Activated naive CD8-positive, alpha-beta T cell treated with anti-CD3 and anti-CD28 coated beads, Interleukin-2, amount 50 U/mL, for 24 hours (primary cell): Measurements from ENCODE around the gene KCNJ12.

Experiments used
- ATAC-seq: fragments of 150-1000 bp; cut with Tn5 transposase; one replicate; pipeline ENCODE4 v1.10.0; 2021
- DNase-seq: peaks from one replicate; pipeline ENCODE4 v3.0.0; 2021
- H3K27ac Mint-ChIP-seq: one replicate; pipeline ENCODE4 v1.8.0; 2021; ENCODE audit warnings: mild to moderate bottlenecking, mixed read lengths
- H3K27me3 Mint-ChIP-seq: one replicate; pipeline ENCODE4 v1.8.0; 2021; ENCODE audit warnings: mixed read lengths
- H3K36me3 Mint-ChIP-seq: one replicate; pipeline ENCODE4 v1.8.0; 2021; ENCODE audit warnings: low read depth, mixed read lengths
- H3K4me1 Mint-ChIP-seq: one replicate; pipeline ENCODE4 v1.8.0; 2021; ENCODE audit warnings: mixed read lengths
- H3K4me3 Mint-ChIP-seq: one replicate; pipeline ENCODE4 v1.8.0; 2021; ENCODE audit warnings: mild to moderate bottlenecking, moderate library complexity, mixed read lengths
- H3K9me3 Mint-ChIP-seq: one replicate; pipeline ENCODE4 v1.8.0; 2021; ENCODE audit warnings: mixed read lengths

KCNJ12 gene

DNA sequence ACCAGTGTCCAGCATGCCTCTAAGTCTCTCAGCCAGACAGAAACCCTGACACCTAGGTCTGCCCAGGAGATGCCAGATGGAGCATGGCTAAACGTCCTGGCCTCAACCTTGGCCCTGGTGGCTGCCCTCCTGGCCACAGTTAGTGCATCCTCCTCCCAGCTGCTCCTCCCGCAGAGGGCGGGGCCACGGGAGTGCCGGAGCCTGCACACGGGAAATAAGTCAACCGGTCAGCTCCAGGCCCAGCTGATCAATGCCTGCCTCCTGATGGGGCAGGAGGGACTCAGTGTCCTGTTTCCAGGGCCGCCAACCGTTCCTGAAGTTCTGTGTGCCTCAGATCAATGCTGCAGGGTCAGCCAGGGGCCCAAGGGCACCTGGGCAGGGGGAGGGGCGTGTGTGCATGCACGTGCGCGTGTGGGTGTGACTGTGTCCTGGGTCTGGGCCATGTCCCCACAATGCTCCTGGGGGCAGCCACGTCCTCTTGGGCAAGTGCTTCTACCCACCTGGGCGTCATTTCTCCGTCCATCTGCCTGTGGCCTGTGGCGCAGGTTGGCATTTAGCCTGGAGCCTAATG lies 4.6 kb upstream of the KCNJ12 start:
- Mint-ChIP-seq H3K27me3 (peaks cover 15% of the 10 kb centered on the region), H3K36me3 (no peaks in the 10 kb centered on the region), H3K9me3 (no peaks in the 10 kb centered on the region), H3K27ac (no peak overlapping the region), H3K4me1 (peaks cover 2% of the 10 kb centered on the region), H3K4me3 (no peak overlapping the region)
- DNase-seq (no peak), ATAC-seq (no peak)

DNA sequence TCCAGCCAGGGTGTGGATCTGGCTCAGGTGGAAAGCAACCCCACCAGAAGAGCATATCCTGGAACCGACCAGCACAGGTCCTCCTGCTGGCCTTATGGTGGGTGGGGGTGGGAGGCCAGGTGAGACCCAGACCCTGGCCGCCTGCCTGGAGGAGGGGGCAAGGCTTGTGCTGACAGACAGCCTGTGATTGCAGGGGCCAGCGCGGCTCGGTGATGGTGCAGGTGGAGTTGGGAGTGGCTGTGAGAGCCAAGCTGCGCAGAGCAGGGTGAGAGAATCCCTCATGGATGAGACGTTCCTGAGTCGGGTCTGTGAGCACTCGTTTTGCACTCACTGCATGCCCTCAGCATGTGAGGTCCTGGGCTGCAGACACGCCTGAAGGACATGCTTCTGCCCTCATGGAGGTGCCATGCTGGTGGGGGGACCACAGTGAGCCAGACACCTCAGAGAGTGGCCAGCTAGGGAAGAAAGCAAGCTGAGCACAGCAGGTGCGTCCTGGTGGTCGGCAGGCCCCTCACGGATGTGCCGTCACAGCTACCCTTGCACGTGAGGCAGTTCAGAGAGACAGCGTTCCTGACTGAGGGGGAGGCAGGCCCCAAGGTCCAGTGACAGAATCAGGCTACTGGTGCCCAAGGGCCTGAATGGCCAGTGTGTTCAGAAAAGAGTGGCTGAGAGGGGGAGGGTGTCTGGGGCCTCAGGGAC lies 3.8 kb upstream of the KCNJ12 start:
- DNase-seq (no peak), ATAC-seq (no peak)
- Mint-ChIP-seq H3K9me3 (no peaks in the 10 kb centered on the region), H3K36me3 (no peaks in the 10 kb centered on the region), H3K27ac (no peak overlapping the region), H3K27me3 (peaks cover 17% of the 10 kb centered on the region), H3K4me1 (peaks cover 5% of the 10 kb centered on the region), H3K4me3 (no peak overlapping the region)

GRCh38 chr17:21373036-21373435 lies 3.1 kb upstream of the KCNJ12 start:
- no peaks in the 10 kb centered on the region for H3K36me3 Mint-ChIP-seq
- no peaks in the 10 kb centered on the region for H3K9me3 Mint-ChIP-seq
- H3K27ac Mint-ChIP-seq: no peak overlapping the region
- ATAC-seq (no peak), DNase-seq (no peak)
- peaks cover 9% of the 10 kb centered on the region for H3K4me1 Mint-ChIP-seq
- H3K27me3 Mint-ChIP-seq: peaks cover 22% of the 10 kb centered on the region
- H3K4me3 Mint-ChIP-seq: no peak overlapping the region

DNA sequence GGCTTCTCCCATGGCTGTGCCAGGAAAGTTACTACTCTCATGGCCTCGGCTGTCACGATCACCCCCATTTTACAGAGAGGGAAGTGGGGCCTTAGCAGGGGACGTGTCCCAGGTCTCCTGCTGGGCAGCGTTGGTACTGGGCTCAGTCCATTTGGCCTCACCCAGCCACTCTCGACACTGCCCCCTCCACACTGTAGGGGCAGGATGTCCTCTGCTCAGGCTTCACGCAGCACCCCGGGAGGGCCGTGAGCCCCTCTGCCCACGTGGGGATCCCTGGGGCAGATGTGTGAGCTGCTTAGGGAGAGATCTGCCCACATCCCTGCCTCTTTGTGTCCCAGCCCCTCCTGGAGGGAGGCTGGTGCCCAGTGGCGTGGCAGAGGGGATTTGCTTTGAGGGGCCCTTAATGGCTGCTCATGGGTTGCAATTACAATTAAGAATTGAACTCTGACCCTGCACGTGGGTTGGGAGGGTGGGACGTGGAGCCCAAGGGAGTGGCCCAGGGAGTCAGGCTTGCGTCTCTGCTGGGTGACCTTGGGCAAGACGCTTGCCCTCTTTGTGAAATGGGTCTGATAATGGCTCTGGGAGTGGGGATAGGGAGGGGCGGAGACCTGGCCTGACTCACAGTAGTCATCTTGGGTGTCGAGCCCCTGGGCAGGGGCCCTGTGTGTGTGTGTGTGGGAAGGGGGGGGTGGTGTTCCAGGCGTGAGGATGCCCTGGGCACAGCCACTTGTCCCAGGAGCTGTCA lies 2.3 kb upstream of the KCNJ12 start:
- H3K9me3 Mint-ChIP-seq: no peaks in the 10 kb centered on the region
- peaks cover 22% of the 10 kb centered on the region for H3K27me3 Mint-ChIP-seq
- ATAC-seq (no peak), DNase-seq (no peak)
- no peaks in the 10 kb centered on the region for H3K36me3 Mint-ChIP-seq
- H3K4me3 Mint-ChIP-seq: no peak overlapping the region
- no peak overlapping the region for H3K27ac Mint-ChIP-seq
- peaks cover 6% of the 10 kb centered on the region for H3K4me1 Mint-ChIP-seq

DNA sequence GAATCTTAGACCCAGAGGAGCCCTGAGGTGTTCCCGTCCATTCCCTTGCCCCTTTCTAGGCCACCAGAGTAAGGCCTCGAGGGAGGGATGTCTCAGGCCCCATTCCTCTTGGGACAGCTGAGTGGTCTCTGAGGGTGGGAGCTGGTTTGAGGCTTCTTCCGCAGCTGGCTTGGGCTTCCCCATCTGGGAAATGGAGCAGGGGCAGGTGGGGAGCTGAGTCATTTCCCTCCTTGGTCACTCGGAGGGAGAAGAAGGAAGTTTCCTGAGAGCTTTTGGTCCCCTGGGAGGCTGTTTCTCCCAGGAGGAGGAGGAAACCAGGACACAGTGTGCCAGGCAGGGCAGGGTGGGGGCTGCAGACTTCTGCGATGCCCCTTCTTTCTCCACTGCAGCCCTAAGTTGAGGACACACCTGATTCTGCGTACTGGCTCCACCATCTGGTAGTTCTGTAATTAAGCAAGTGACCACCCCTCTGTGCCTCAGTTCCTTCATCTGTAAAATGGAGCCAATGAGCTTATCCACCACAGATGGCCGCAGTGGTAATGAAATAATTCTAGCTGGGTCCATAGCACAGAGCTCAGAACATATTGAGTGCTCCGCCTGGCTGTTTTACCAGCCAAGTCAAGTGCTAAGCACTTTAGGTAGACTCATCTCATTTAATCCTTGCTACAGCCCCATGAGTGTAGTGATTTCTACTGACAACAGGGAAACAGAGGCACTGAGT lies 1.6 kb upstream of the KCNJ12 start:
- H3K4me3 Mint-ChIP-seq: no peak overlapping the region
- peaks cover 6% of the 10 kb centered on the region for H3K4me1 Mint-ChIP-seq
- DNase-seq (no peak), ATAC-seq (no peak)
- no peak overlapping the region for H3K27ac Mint-ChIP-seq
- H3K9me3 Mint-ChIP-seq: no peaks in the 10 kb centered on the region
- H3K27me3 Mint-ChIP-seq: peaks cover 24% of the 10 kb centered on the region
- H3K36me3 Mint-ChIP-seq: no peaks in the 10 kb centered on the region

DNA sequence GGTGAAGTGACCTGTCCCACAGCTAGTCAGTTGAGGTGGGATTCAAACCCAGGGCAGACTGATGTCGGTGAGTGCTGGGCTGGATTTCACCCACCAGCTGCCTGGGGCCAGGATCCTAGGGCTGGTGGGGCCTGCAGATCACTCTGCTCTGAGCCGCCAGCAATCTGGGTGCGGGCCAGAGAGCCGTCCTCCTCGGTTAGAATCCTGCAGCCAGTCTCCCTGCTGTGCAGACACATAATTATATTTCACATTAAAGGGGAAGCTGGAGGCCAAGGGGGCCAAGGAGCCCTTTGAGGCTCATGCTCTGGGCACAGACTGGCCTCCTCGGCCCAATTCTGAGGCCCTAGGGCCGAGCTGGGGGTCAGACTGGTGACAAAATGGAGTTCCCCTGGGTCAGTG lies 996 bp upstream of the KCNJ12 start:
- no peak for DNase-seq
- peaks cover 24% of the 10 kb centered on the region for H3K27me3 Mint-ChIP-seq
- no peak overlapping the region for H3K27ac Mint-ChIP-seq
- no peak for ATAC-seq
- peaks cover 6% of the 10 kb centered on the region for H3K4me1 Mint-ChIP-seq
- no peaks in the 10 kb centered on the region for H3K36me3 Mint-ChIP-seq
- no peaks in the 10 kb centered on the region for H3K9me3 Mint-ChIP-seq
- no peak overlapping the region for H3K4me3 Mint-ChIP-seq

DNA sequence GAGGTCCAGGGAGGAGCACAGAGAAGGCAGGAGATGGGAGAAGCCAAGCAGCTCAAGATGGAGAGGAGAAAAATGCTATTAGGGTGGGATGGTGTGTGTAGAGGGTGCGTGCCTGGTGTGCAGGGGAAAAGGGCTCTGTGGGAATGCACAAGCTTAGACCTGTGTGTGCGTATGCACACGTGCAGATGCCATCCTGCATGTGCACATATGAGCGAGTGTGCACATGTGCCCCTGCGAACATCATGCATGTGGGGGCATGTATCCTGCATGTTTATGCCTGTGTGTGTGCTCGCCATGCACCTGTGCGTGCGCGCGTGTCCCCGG lies 438 bp upstream of the KCNJ12 start:
- Mint-ChIP-seq H3K9me3 (no peaks in the 10 kb centered on the region), H3K4me1 (peaks cover 6% of the 10 kb centered on the region), H3K27me3 (peaks cover 24% of the 10 kb centered on the region), H3K4me3 (no peak overlapping the region), H3K36me3 (no peaks in the 10 kb centered on the region), H3K27ac (no peak overlapping the region)
- DNase-seq (no peak), ATAC-seq (no peak)

DNA sequence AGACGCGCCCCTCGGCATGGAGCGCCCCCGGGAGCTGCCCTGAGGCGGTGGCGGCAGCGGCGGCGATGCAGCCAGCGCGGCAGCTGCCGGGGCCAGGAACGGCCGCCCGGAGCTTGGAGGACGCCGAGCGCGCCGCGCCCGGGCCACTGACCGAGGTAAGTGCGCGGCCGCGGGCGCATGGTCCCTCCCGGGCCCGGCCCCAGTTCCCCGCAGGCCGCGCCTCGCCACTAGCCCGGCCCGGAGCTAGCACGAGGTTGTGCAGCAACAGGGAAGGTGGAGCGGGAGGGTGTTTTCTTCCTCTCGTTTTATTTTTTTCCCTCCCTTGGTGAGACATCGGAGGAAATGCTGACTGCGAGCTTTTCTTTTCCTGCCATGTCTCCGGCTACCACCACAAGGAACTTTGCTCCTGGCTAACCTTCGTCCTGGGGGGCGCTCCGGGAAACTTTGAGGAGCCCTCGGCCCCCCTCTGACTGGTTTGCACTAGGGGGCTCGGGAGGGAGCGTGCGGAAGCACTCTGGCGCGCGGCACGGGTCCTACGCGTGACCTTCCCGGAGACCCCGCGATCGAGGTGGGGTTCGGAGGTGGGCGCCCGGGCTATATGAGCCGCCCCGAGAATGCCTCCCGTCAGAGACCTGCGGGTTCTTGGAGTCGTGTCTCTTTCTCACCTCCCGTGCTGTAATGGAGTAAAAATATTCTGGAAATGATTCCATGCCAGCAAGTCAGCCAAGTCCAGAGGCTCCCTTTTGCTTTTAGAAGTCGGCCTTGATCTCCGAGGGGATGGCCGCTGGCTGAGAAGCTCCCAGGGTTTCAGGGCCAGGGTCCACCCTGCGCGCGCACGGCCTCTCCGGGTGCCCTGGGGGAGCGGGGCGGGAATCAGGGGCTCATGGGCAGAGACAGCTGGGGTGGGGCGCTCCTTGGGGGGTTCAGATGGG lies 868 bp downstream of the KCNJ12 start:
- Mint-ChIP-seq H3K27ac (no peak overlapping the region), H3K9me3 (no peaks in the 10 kb centered on the region), H3K4me1 (peaks cover 6% of the 10 kb centered on the region), H3K4me3 (no peak overlapping the region), H3K27me3 (peaks cover 24% of the 10 kb centered on the region), H3K36me3 (no peaks in the 10 kb centered on the region)
- ATAC-seq: no peak
- no peak for DNase-seq

DNA sequence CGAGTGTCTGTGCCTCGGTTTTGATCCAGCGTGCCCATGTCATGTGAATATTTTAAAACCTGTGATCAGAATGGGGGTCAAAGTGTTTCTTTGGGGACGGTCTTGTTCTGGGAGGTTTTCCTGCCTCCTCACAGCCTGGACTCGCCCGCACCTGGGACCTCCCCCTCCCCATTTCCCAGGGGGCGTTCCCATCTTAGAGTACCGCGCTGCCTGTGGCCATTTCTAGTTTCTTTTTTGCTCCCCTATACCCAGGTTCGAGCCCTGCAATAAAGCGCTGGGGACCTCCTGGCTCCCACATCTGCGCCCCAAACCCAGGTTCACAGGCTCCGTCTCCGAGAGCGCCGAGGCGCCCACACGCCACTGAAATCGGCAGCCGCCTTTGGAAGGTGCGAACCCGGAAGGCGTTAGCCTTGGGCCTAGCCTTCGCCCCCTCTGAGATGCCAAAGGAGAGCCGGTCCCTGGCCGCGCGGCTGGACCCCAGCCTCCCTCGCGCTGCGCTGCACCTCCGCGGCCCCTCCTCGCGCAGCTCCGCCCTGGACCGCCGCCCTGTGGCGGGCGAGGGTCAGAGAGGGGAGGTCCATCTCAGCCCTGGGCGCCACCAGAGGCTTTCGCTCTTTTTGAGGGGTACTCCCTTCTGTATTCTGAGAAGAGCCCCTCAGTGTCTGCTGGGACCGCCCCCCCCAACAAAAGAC lies 1.7 kb downstream of the KCNJ12 start:
- no peaks in the 10 kb centered on the region for H3K36me3 Mint-ChIP-seq
- H3K4me3 Mint-ChIP-seq: peak overlapping the region; percentile 40
- H3K27ac Mint-ChIP-seq: no peak overlapping the region
- DNase-seq: no peak
- peaks cover 24% of the 10 kb centered on the region for H3K27me3 Mint-ChIP-seq
- no peaks in the 10 kb centered on the region for H3K9me3 Mint-ChIP-seq
- ATAC-seq: no peak
- peaks cover 6% of the 10 kb centered on the region for H3K4me1 Mint-ChIP-seq

DNA sequence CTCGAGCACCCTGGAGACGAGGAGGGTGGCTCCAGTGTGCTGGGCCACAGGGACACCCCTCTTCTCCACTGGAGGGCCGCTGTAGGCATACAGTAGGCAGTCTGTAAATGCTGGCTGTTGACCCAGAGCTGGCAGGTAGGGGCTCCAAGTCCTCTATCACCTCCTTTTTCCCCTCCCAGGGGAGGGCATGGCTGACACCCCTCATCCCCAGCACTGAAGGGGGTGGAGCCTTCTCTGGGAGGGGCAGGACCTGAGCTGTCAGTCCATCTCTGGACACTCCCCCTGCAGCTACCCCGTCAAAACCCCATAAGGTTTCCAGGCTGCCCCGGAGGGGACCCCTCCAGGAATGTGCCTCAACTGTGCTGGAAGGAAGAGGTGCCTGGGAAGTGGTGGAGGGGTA lies 2.4 kb downstream of the KCNJ12 start:
- Mint-ChIP-seq H3K27me3 (peaks cover 24% of the 10 kb centered on the region), H3K4me1 (peaks cover 6% of the 10 kb centered on the region), H3K9me3 (no peaks in the 10 kb centered on the region), H3K27ac (no peak overlapping the region), H3K4me3 (no peak overlapping the region), H3K36me3 (no peaks in the 10 kb centered on the region)
- DNase-seq (no peak), ATAC-seq (no peak)

- DNase-seq: no peak
- ATAC-seq: no peak
- Mint-ChIP-seq H3K27me3 (peaks cover 22% of the 10 kb centered on the region), H3K4me3 (no peak overlapping the region), H3K27ac (no peak overlapping the region), H3K9me3 (no peaks in the 10 kb centered on the region), H3K4me1 (peaks cover 6% of the 10 kb centered on the region), H3K36me3 (no peaks in the 10 kb centered on the region)
Observed at GRCh38 chr17:21379080-21379711, 3.0 kb downstream of the KCNJ12 start.

DNA sequence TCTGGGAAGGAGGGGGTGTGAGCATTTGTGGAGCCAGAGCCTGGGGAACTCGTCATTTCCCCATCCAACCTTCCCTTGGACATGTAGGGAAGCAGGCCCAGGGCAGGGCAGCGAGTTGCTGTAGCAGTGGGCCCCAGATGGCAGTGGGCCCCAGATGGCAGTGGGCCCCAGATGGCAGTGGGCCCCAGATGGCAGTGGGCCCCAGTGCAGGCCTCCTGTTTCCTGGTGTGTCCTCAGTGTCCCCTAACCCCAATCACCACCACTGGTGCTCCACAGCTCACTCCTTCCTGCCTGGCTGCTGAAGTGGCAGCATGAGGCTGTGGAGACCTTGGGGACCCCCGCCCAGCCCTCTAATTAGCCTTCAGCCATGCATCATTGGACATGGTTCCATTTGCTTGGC lies 4.5 kb downstream of the KCNJ12 start:
- peaks cover 16% of the 10 kb centered on the region for H3K27me3 Mint-ChIP-seq
- no peak for DNase-seq
- H3K4me3 Mint-ChIP-seq: no peak overlapping the region
- peaks cover 6% of the 10 kb centered on the region for H3K4me1 Mint-ChIP-seq
- no peaks in the 10 kb centered on the region for H3K36me3 Mint-ChIP-seq
- no peaks in the 10 kb centered on the region for H3K9me3 Mint-ChIP-seq
- ATAC-seq: no peak
- H3K27ac Mint-ChIP-seq: no peak overlapping the region

DNA sequence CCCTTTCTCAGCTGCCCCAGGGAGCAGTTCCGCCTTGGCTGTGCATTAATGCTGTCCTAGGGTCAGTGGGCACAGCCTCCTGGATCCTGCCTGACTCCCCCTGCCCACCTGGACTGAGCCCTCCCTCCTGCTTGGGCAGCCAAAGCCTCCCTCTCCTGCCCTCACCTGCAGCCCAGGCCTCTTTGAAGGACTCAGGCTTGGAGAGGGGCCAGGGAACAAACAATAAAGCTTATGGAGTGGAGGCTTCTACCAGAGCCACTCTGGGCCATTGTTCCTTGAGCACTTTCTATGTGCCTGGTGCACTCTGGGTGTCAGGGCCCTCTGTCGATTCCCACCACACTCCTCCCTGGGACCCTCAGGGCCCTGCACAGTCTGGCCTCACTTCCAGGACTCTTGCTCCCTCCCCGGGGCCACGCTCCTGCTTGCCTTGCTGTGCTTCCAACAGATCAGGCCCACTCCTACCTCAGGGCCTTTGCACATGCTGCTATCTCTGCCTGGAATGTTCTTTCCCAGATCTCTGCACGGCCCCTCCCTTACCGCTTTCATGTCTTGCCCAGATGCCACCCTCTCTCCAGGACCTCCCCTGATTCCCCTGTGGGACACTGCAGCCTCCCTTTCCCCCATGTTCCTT lies 5.0 kb downstream of the KCNJ12 start:
- no peak overlapping the region for H3K27ac Mint-ChIP-seq
- no peaks in the 10 kb centered on the region for H3K36me3 Mint-ChIP-seq
- DNase-seq: no peak
- ATAC-seq: no peak
- no peaks in the 10 kb centered on the region for H3K9me3 Mint-ChIP-seq
- peaks cover 11% of the 10 kb centered on the region for H3K27me3 Mint-ChIP-seq
- no peak overlapping the region for H3K4me3 Mint-ChIP-seq
- H3K4me1 Mint-ChIP-seq: peaks cover 6% of the 10 kb centered on the region
